ENCODE measurements around the gene VPS50. TPM values are rescaled to one million over a fixed set of nuclear protein-coding genes. Genes with fewer than 3 reads are reported as not detected.
"Not testable (repeated sequence)": the region's sequence is repeated elsewhere in the genome, so short reads cannot be mapped to it uniquely, and the experiment has no call there.

The VPS50 gene
- total and polyA plus RNA-seq, 8 donors = 2.3 to 48.5 (median 6.3) TPM

GRCh38 chr7:93320887-93321286 lies 88.7 kb downstream of the VPS50 start:
- TF ChIP-seq EP300 (IDR thresholded peaks at IDR 0.05) = no peak
- no peak for TF ChIP-seq POLR2AphosphoS5 (IDR thresholded peaks at IDR 0.05)
- no peak for TF ChIP-seq CTCF (IDR thresholded peaks at IDR 0.05)
- TF ChIP-seq POLR2A (IDR thresholded peaks at IDR 0.05) = no peak
- intact Hi-C loops (cut with DNase I; ENCODE audit: low total_unique reads) = no loop called here
- no peaks in the 10 kb centered on the region for H3K9me3 ChIP-seq
- no peak for DNase-seq
- H3K27me3 ChIP-seq = no peaks in the 10 kb centered on the region
- no peak overlapping the region for H3K4me3 ChIP-seq
- 93 to 97% (median 94%) methylated on average over 4 of the region's 4 CpGs for WGBS, 5 donors
- no peak overlapping the region for H3K27ac ChIP-seq
- no peaks in the 10 kb centered on the region for H3K4me1 ChIP-seq
- peaks cover 8 to 46% (median 35%) of the 10 kb centered on the region in 4 donors for H3K36me3 ChIP-seq

- 97 to 100% (median 98%) methylated on average over 1 to 2 of the region's 2 CpGs for WGBS, 5 donors
These were observed 94.1 kb downstream of the VPS50 start for GRCh38 chr7:93326291-93326690.

GRCh38 chr7:93327006-93327633 lies 95.0 kb downstream of the VPS50 start:
- no peak for DNase-seq
- TF ChIP-seq POLR2A (IDR thresholded peaks at IDR 0.05) = no peak
- WGBS, 5 donors = 87 to 89% (median 88%) methylated on average over 3 of the region's 3 CpGs
- Histone ChIP-seq H3K36me3 (peaks cover 0 to 19% (median 13%) of the 10 kb centered on the region in 4 donors), H3K4me1 (no peaks in the 10 kb centered on the region), H3K9me3 (no peaks in the 10 kb centered on the region), H3K4me3 (no peak overlapping the region), H3K27me3 (no peaks in the 10 kb centered on the region), H3K27ac (no peak overlapping the region)
- intact Hi-C loops (cut with DNase I; ENCODE audit: low total_unique reads) = no loop called here

More at GRCh38 chr7:93326291-93326690, 94.1 kb downstream of the VPS50 start:
- H3K27ac ChIP-seq; DNase-seq; H3K27me3 ChIP-seq; intact Hi-C loops (cut with DNase I; ENCODE audit: low total_unique reads); H3K4me3 ChIP-seq; H3K4me1 ChIP-seq; H3K9me3 ChIP-seq: not testable (repeated sequence)
- H3K36me3 ChIP-seq = peaks cover 3 to 24% (median 15%) of the 10 kb centered on the region in 4 donors

GRCh38 chr7:93331706-93332105 lies 99.5 kb downstream of the VPS50 start:
- H3K4me1 ChIP-seq = no peaks in the 10 kb centered on the region
- DNase-seq = no peak
- H3K36me3 ChIP-seq = peaks cover 0 to 26% (median 15%) of the 10 kb centered on the region in 4 donors
- no peak overlapping the region for H3K27ac ChIP-seq
- 63 to 90% (median 85%) methylated on average over 3 of the region's 3 CpGs for WGBS, 5 donors
- H3K27me3 ChIP-seq = no peaks in the 10 kb centered on the region
- no peak overlapping the region for H3K4me3 ChIP-seq
- H3K9me3 ChIP-seq = no peaks in the 10 kb centered on the region
- intact Hi-C loops (cut with DNase I; ENCODE audit: low total_unique reads) = no loop called here
- no peak for TF ChIP-seq POLR2AphosphoS5 (IDR thresholded peaks at IDR 0.05)
- TF ChIP-seq CTCF (IDR thresholded peaks at IDR 0.05) = no peak
- TF ChIP-seq POLR2A (IDR thresholded peaks at IDR 0.05) = no peak
- no peak for TF ChIP-seq EP300 (IDR thresholded peaks at IDR 0.05)

- intact Hi-C loops (cut with DNase I; ENCODE audit: low total_unique reads) = no loop called here
- Histone ChIP-seq H3K27ac (no peak overlapping the region), H3K4me1 (no peaks in the 10 kb centered on the region), H3K9me3 (no peaks in the 10 kb centered on the region), H3K4me3 (no peak overlapping the region), H3K27me3 (no peaks in the 10 kb centered on the region), H3K36me3 (peaks cover 0 to 31% (median 15%) of the 10 kb centered on the region in 4 donors)
- TF ChIP-seq POLR2A (IDR thresholded peaks at IDR 0.05) (no peak), CTCF (IDR thresholded peaks at IDR 0.05) (no peak), POLR2AphosphoS5 (IDR thresholded peaks at IDR 0.05) (no peak), EP300 (IDR thresholded peaks at IDR 0.05) (no peak)
- no peak for DNase-seq
- 80 to 91% (median 84%) methylated on average over 2 of the region's 2 CpGs for WGBS, 5 donors
These were observed 100.0 kb downstream of the VPS50 start for GRCh38 chr7:93332172-93332571.

Measured in stomach (tissue), 9 donors.